ENCODE measurements around the gene OSTF1.

DNA sequence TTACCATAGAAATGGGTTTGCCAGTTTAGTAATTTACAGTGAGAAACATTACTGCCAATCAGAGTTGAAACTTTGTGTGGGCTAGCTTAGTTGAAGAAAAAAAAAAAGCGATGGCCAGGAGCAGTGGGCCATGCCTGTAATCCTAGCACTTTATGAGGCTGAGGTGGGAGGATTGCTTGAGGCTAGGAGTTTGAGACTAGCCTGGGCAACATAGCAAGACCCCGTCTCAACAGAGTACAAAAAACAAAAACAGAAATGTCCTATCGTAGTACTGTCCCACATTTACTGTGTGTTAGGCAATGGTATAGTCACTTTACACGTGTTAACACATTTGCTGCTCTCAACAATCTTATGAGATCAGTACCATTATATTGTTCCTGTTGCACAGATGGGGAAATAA is 2.3 kb downstream of the OSTF1 start:
- TF ChIP-seq POLR2A (IDR thresholded peaks at IDR 0.05) (no peak), POLR2AphosphoS5 (IDR thresholded peaks at IDR 0.05) (no peak)
- TF ChIP-seq, protein P1, sequence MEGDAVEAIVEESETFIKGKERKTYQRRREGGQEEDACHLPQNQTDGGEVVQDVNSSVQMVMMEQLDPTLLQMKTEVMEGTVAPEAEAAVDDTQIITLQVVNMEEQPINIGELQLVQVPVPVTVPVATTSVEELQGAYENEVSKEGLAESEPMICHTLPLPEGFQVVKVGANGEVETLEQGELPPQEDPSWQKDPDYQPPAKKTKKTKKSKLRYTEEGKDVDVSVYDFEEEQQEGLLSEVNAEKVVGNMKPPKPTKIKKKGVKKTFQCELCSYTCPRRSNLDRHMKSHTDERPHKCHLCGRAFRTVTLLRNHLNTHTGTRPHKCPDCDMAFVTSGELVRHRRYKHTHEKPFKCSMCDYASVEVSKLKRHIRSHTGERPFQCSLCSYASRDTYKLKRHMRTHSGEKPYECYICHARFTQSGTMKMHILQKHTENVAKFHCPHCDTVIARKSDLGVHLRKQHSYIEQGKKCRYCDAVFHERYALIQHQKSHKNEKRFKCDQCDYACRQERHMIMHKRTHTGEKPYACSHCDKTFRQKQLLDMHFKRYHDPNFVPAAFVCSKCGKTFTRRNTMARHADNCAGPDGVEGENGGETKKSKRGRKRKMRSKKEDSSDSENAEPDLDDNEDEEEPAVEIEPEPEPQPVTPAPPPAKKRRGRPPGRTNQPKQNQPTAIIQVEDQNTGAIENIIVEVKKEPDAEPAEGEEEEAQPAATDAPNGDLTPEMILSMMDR (IDR thresholded peaks at IDR 0.05), result no peak

All from breast epithelium (tissue), 3 donors.